Measurements from ENCODE around the gene RETREG2. TPM values are rescaled to one million over a fixed set of nuclear protein-coding genes. Genes with fewer than 3 reads are reported as not detected.

The RETREG2 gene
- total RNA-seq, 1 donor from 2014 or later, result 77.0 TPM

DNA sequence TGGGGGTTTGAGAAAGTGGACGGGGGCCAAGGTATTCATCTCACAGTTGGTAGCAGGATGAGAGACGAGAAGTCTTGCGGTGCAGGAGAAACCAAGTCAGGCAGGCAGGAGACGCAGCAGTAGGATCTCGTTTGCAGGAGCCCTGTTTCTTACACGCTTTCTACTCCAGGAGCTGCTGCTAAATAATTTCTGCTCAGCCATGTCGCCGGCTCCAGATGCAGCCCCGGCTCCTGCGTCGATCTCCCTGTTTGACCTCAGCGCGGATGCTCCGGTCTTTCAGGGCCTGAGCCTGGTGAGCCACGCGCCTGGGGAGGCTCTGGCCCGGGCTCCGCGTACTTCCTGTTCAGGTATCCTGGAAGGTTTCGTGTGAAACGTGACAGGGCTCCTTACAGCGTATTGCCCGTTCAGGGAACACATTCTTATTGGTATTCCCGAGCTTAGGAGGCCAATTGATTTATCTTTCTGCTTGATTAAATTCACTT, 52.0 kb downstream of the RETREG2 start:
- no peaks in the 10 kb centered on the region for H3K27me3 Mint-ChIP-seq
- H3K36me3 Mint-ChIP-seq (ENCODE audit: insufficient read depth), result peaks cover 14% of the 10 kb centered on the region
- DNase-seq (ENCODE audit: low spot score, unreplicated experiment), result no peak
- peaks cover 18% of the 10 kb centered on the region for H3K4me1 Mint-ChIP-seq (ENCODE audit: low read depth)
- TF ChIP-seq, protein P1, sequence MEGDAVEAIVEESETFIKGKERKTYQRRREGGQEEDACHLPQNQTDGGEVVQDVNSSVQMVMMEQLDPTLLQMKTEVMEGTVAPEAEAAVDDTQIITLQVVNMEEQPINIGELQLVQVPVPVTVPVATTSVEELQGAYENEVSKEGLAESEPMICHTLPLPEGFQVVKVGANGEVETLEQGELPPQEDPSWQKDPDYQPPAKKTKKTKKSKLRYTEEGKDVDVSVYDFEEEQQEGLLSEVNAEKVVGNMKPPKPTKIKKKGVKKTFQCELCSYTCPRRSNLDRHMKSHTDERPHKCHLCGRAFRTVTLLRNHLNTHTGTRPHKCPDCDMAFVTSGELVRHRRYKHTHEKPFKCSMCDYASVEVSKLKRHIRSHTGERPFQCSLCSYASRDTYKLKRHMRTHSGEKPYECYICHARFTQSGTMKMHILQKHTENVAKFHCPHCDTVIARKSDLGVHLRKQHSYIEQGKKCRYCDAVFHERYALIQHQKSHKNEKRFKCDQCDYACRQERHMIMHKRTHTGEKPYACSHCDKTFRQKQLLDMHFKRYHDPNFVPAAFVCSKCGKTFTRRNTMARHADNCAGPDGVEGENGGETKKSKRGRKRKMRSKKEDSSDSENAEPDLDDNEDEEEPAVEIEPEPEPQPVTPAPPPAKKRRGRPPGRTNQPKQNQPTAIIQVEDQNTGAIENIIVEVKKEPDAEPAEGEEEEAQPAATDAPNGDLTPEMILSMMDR (IDR thresholded peaks at IDR 0.05; ENCODE audit: unreplicated experiment), result no peak
- H3K9me3 Mint-ChIP-seq (ENCODE audit: low read depth), result no peaks in the 10 kb centered on the region
- peak overlapping the region; percentile 98 for H3K4me3 Mint-ChIP-seq (ENCODE audit: low read depth)
- H3K27ac Mint-ChIP-seq, result peak overlapping the region; percentile 99

- H3K27me3 Mint-ChIP-seq, result no peaks in the 10 kb centered on the region
- H3K36me3 Mint-ChIP-seq (ENCODE audit: insufficient read depth), result peaks cover 21% of the 10 kb centered on the region
- TF ChIP-seq, protein P1 (IDR thresholded peaks at IDR 0.05; ENCODE audit: unreplicated experiment), result no peak
- DNase-seq (ENCODE audit: low spot score, unreplicated experiment), result no peak
- H3K9me3 Mint-ChIP-seq (ENCODE audit: low read depth), result no peaks in the 10 kb centered on the region
- peaks cover 9% of the 10 kb centered on the region for H3K4me1 Mint-ChIP-seq (ENCODE audit: low read depth)
- H3K27ac Mint-ChIP-seq, result no peak overlapping the region
- no peak overlapping the region for H3K4me3 Mint-ChIP-seq (ENCODE audit: low read depth)
Measured at GRCh38 chr2:219234331-219234730, 56.3 kb downstream of the RETREG2 start.

Other genes starting within 250 kb of the RETREG2 start
- 5.1 and 6.2 TPM in 2 replicates for gene CDK5R2, start 218.6 kb upstream of the RETREG2 start, total RNA-seq
- 13.5 and 15.6 TPM in 2 replicates for gene FEV, start 193.1 kb upstream of the RETREG2 start, total RNA-seq
- gene CRYBA2, start 184.9 kb upstream of the RETREG2 start, total RNA-seq, result 24.4 and 30.1 TPM in 2 replicates
- gene CFAP65, start 136.8 kb upstream of the RETREG2 start, total RNA-seq, result 0.65 and 0.67 TPM in 2 replicates
- 17.3 and 24.1 TPM in 2 replicates for gene IHH, start 117.4 kb upstream of the RETREG2 start, total RNA-seq
- gene NHEJ1, start 17.5 kb upstream of the RETREG2 start, total RNA-seq, result 15.4 and 17.7 TPM in 2 replicates
- 1.7 and 2.8 TPM in 2 replicates for gene SLC23A3, start 8.2 kb upstream of the RETREG2 start, total RNA-seq
- gene CNPPD1, start 1.4 kb upstream of the RETREG2 start, total RNA-seq, result 38.9 and 40.8 TPM in 2 replicates
- 29.3 and 29.6 TPM in 2 replicates for gene ZFAND2B, start 28.5 kb downstream of the RETREG2 start, total RNA-seq
- gene ABCB6, start 40.7 kb downstream of the RETREG2 start, total RNA-seq, result 26.7 and 29.9 TPM in 2 replicates
- gene ATG9A, start 51.4 kb downstream of the RETREG2 start, total RNA-seq, result 40.6 and 43.6 TPM in 2 replicates
- gene ANKZF1, start 51.5 kb downstream of the RETREG2 start, total RNA-seq, result 64.3 and 66.7 TPM in 2 replicates
- 11.8 and 13.5 TPM in 2 replicates for gene GLB1L, start 67.2 kb downstream of the RETREG2 start, total RNA-seq
- gene STK16, start 67.2 kb downstream of the RETREG2 start, total RNA-seq, result 23.2 and 24.1 TPM in 2 replicates
- not detected in 2 replicates for gene TUBA4B, start 75.0 kb downstream of the RETREG2 start, total RNA-seq
- 8.3 and 9.1 TPM in 2 replicates for gene TUBA4A, start 75.6 kb downstream of the RETREG2 start, total RNA-seq
- gene DNAJB2, start 101.1 kb downstream of the RETREG2 start, total RNA-seq, result 66.2 and 69.5 TPM in 2 replicates
- 30.2 and 30.5 TPM in 2 replicates for gene PTPRN, start 131.1 kb downstream of the RETREG2 start, total RNA-seq
- gene RESP18, start 154.5 kb downstream of the RETREG2 start, total RNA-seq, result not detected in 2 replicates
- gene DNPEP, start 209.6 kb downstream of the RETREG2 start, total RNA-seq, result 36.0 and 47.0 TPM in 2 replicates
- gene DES, start 240.1 kb downstream of the RETREG2 start, total RNA-seq, result not detected in 2 replicates